ENCODE data around the gene APPL2. TPM values are rescaled to one million over a fixed set of nuclear protein-coding genes. Genes with fewer than 3 reads are reported as not detected.

The APPL2 gene
- total and polyA plus RNA-seq, 10 donors = 11.0 to 75.6 (median 45.7) TPM

DNA sequence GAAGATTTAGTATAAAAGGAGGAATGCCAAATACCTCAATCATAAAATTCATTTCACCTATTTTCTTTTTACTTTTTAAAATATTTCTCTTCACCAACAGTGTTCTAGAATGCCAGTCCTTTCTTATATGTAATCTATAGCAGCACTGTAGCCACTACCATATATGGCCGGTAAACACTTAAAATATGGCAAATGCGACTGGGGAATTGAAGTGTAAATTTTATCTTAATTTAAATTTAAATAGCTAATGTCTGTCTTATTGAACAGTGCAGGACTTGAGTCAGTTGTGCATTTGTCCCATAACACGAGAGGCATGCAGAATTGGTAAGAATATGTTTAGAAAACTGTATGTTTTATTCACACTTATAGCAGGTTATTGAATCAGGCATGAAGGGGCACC, 78.4 kb downstream of the APPL2 start:
- no peaks in the 10 kb centered on the region for H3K4me1 ChIP-seq
- no peaks in the 10 kb centered on the region for H3K27me3 ChIP-seq (replicated peaks in 1 of 7)
- WGBS, 5 donors = 95 to 99% (median 95%) methylated on average over 3 of the region's 3 CpGs
- H3K9me3 ChIP-seq = no peaks in the 10 kb centered on the region
- H3K4me3 ChIP-seq = no peak overlapping the region
- TF ChIP-seq POLR2AphosphoS5 (IDR thresholded peaks at IDR 0.05) (no peak), POLR2A (IDR thresholded peaks at IDR 0.05) (no peak)
- TF ChIP-seq, protein P1, sequence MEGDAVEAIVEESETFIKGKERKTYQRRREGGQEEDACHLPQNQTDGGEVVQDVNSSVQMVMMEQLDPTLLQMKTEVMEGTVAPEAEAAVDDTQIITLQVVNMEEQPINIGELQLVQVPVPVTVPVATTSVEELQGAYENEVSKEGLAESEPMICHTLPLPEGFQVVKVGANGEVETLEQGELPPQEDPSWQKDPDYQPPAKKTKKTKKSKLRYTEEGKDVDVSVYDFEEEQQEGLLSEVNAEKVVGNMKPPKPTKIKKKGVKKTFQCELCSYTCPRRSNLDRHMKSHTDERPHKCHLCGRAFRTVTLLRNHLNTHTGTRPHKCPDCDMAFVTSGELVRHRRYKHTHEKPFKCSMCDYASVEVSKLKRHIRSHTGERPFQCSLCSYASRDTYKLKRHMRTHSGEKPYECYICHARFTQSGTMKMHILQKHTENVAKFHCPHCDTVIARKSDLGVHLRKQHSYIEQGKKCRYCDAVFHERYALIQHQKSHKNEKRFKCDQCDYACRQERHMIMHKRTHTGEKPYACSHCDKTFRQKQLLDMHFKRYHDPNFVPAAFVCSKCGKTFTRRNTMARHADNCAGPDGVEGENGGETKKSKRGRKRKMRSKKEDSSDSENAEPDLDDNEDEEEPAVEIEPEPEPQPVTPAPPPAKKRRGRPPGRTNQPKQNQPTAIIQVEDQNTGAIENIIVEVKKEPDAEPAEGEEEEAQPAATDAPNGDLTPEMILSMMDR (IDR thresholded peaks at IDR 0.05 in 8 of 11, conservative IDR thresholded peaks at IDR 0.05 in 3 of 11) = no peak
- no peak for DNase-seq
- peaks cover 4 to 99% (median 77%) of the 10 kb centered on the region in 6 donors for H3K36me3 ChIP-seq
- intact Hi-C loops (cut with DNase I; ENCODE audit: low total_unique reads) = no loop called here
- H3K27ac ChIP-seq = no peak overlapping the region

GRCh38 chr12:105156260-105156659, 79.7 kb downstream of the APPL2 start:
- no peak overlapping the region for H3K4me3 ChIP-seq
- no peaks in the 10 kb centered on the region for H3K27me3 ChIP-seq (replicated peaks in 1 of 7)
- H3K27ac ChIP-seq = no peak overlapping the region
- H3K9me3 ChIP-seq = no peaks in the 10 kb centered on the region
- H3K36me3 ChIP-seq = peaks cover 4 to 99% (median 79%) of the 10 kb centered on the region in 6 donors
- H3K4me1 ChIP-seq = no peaks in the 10 kb centered on the region
- DNase-seq = no peak
- WGBS, 5 donors = 96 to 100% (median 97%) methylated on average over 2 of the region's 2 CpGs
- intact Hi-C loops (cut with DNase I; ENCODE audit: low total_unique reads) = no loop called here
- TF ChIP-seq POLR2AphosphoS5 (IDR thresholded peaks at IDR 0.05) (no peak), POLR2A (IDR thresholded peaks at IDR 0.05) (no peak)
- TF ChIP-seq, protein P1 (IDR thresholded peaks at IDR 0.05 in 8 of 11, conservative IDR thresholded peaks at IDR 0.05 in 3 of 11) = no peak

DNA sequence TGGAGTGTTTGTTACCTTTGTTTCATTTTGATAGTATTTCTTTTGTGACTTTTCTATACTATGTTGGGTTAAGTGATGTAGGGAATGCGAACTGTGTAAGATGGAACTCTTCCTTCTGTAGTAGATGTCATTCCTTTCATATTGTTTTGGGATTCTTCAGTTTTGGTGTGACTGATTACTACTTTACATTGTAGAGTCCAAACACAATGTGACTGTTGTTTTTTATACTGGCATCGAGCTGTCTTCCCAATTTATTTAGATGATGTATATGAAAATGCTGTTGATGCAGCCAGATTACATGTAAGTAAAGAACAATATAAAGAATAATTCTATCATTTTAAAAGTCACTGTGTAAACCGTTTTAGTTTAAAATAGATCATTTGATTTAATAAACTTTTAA, 93.7 kb downstream of the APPL2 start:
- no peak for DNase-seq
- H3K27me3 ChIP-seq (replicated peaks in 1 of 7) = no peaks in the 10 kb centered on the region
- TF ChIP-seq POLR2A (IDR thresholded peaks at IDR 0.05) (no peak), POLR2AphosphoS5 (IDR thresholded peaks at IDR 0.05) (no peak)
- TF ChIP-seq, protein P1 (IDR thresholded peaks at IDR 0.05 in 8 of 11, conservative IDR thresholded peaks at IDR 0.05 in 3 of 11) = no peak
- WGBS, 5 donors = 95 to 97% (median 96%) methylated on average over 3 of the region's 3 CpGs
- no peak overlapping the region for H3K27ac ChIP-seq
- H3K4me3 ChIP-seq = no peak overlapping the region
- no peaks in the 10 kb centered on the region for H3K9me3 ChIP-seq
- H3K36me3 ChIP-seq = peaks cover 0 to 100% (median 73%) of the 10 kb centered on the region in 6 donors
- intact Hi-C loops (cut with DNase I; ENCODE audit: low total_unique reads) = no loop called here
- peaks cover 0 to 6% (median 0%) of the 10 kb centered on the region in 6 donors for H3K4me1 ChIP-seq

DNA sequence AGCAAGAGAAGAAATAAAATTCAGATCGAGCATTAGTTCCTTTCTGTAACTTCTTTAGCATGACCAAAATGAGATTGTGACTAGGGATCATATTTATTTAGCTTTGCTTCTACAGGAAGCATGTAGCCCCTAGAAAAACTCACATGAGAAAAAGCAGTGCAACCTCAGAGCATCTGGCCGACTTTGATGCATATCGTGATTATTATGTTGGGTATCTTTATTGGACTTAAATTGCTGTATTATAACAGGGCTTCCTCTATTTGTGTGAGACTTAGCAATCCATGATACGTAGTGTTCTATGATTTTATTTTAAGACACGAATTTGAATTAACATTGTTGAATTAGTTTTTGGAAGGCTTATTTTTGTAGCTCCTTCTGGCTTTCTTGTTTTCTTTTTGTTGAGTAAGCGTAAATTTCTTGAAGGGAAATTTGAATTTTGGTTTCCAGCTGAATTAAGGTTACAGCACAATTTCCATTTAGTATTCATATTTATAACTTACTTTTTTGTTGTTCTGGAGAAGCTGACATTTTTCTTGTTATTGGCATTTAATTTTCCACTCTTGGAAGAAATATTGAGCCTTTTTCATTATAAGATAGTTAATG, 94.6 kb downstream of the APPL2 start:
- 93 to 96% (median 95%) methylated on average over 6 of the region's 6 CpGs for WGBS, 5 donors
- DNase-seq = no peak
- no peak for TF ChIP-seq POLR2AphosphoS5 (IDR thresholded peaks at IDR 0.05)
- TF ChIP-seq POLR2A (IDR thresholded peaks at IDR 0.05) = no peak
- TF ChIP-seq, protein P1 (IDR thresholded peaks at IDR 0.05 in 8 of 11, conservative IDR thresholded peaks at IDR 0.05 in 3 of 11) = no peak
- peaks cover 0 to 100% (median 73%) of the 10 kb centered on the region in 6 donors for H3K36me3 ChIP-seq
- no peak overlapping the region for H3K4me3 ChIP-seq
- H3K27ac ChIP-seq = no peak overlapping the region
- H3K4me1 ChIP-seq = peaks cover 0 to 12% (median 0%) of the 10 kb centered on the region in 6 donors
- intact Hi-C loops (cut with DNase I; ENCODE audit: low total_unique reads) = no loop called here
- no peaks in the 10 kb centered on the region for H3K27me3 ChIP-seq (replicated peaks in 1 of 7)
- H3K9me3 ChIP-seq = no peaks in the 10 kb centered on the region

All from spleen (tissue), 11 donors.